Ishikawa (cell line): ENCODE data around the gene FBXO31.

Experiments
- CEBPB ChIP-seq: IDR thresholded peaks from 2 replicates; pipeline ENCODE4 v1.6.1; 2012
- CREB1 ChIP-seq: IDR thresholded peaks from 2 replicates; pipeline ENCODE4 v1.6.1; 2012; ENCODE audit warnings: low read depth
- EGR1 ChIP-seq: IDR thresholded peaks from 2 replicates; pipeline ENCODE4 v1.6.1; 2012
- EP300 ChIP-seq: IDR thresholded peaks from 2 replicates; pipeline ENCODE4 v1.6.1; 2012; ENCODE audit warnings: borderline replicate concordance
- FOXM1 ChIP-seq: IDR thresholded peaks from 2 replicates; pipeline ENCODE4 v1.6.1; 2012; ENCODE audit warnings: low read depth, borderline replicate concordance
- MAX ChIP-seq: IDR thresholded peaks from 2 replicates; pipeline ENCODE4 v1.6.1; 2012
- NFIC ChIP-seq: IDR thresholded peaks from 2 replicates; pipeline ENCODE4 v1.6.1; 2012
- RAD21 ChIP-seq: IDR thresholded peaks from 2 replicates; pipeline ENCODE4 v1.6.1; 2012; ENCODE audit warnings: low read depth
- REST ChIP-seq: IDR thresholded peaks from 2 replicates; pipeline ENCODE4 v1.6.1; 2012; ENCODE audit warnings: low read depth, mild to moderate bottlenecking
- TAF1 ChIP-seq: IDR thresholded peaks from 2 replicates; pipeline ENCODE4 v1.6.1; 2012; ENCODE audit warnings: low read depth, mild to moderate bottlenecking
- TCF12 ChIP-seq: IDR thresholded peaks from 2 replicates; pipeline ENCODE4 v1.6.1; 2012; ENCODE audit warnings: low read depth
- TEAD4 ChIP-seq: IDR thresholded peaks from 2 replicates; pipeline ENCODE4 v1.6.1; 2012
- USF1 ChIP-seq: IDR thresholded peaks from 2 replicates; pipeline ENCODE4 v1.6.1; 2012
- YY1 ChIP-seq: IDR thresholded peaks from 2 replicates; pipeline ENCODE4 v1.6.1; 2012; ENCODE audit warnings: low read depth
- ZBTB7A ChIP-seq: IDR thresholded peaks from 2 replicates; pipeline ENCODE4 v1.6.1; 2012; ENCODE audit warnings: low read depth

FBXO31 gene

GRCh38 chr16:87418216-87418615, 34.6 kb upstream of the FBXO31 start:
- TF ChIP-seq TAF1 (no peak), MAX (no peak), REST (no peak), CREB1 (no peak), EP300 (no peak), YY1 (no peak), RAD21 (no peak), EGR1 (no peak), TEAD4 (no peak), CEBPB (no peak), USF1 (no peak), ZBTB7A (no peak), NFIC (no peak), FOXM1 (no peak), TCF12 (no peak)

- TF ChIP-seq FOXM1 = no peak
- peak; percentile 31; the same call in 1 of the 2 replicates for TF ChIP-seq REST
Measured at GRCh38 chr16:87417528-87417910, 33.9 kb upstream of the FBXO31 start.

GRCh38 chr16:87416826-87417527, 33.4 kb upstream of the FBXO31 start:
- TF ChIP-seq RAD21 (peak; percentile 42; the same call in 1 of the 2 replicates), NFIC (no peak), CEBPB (no peak)

DNA sequence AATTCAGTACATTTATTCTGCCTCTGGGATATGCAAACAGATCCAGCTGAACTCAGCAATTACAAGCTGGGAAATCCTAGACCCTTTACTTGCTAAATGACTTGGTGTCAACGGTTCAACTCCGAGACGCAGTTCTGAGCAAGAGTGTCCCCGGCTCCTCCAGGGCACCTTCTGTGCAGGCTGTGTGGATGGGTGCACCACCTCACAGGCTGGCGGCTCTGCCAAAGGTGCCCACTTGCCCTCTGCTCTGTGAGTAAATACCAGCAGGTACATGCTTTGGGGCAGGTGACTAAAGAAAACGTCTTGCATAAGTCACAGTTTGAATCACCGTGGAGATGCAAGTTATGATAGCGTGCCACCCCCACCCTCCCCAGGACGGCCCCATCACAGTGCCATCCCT, 31.9 kb upstream of the FBXO31 start:
- TF ChIP-seq MAX (no peak), EP300 (no peak), TAF1 (no peak), YY1 (no peak), EGR1 (no peak), REST (no peak), CEBPB (no peak), NFIC (no peak), FOXM1 (no peak)

- TF ChIP-seq USF1 = no peak
- TF ChIP-seq ZBTB7A = no peak
- TF ChIP-seq NFIC = no peak
- no peak for TF ChIP-seq RAD21
- no peak for TF ChIP-seq REST
- TF ChIP-seq EP300 = no peak
- no peak for TF ChIP-seq CEBPB
- no peak for TF ChIP-seq TCF12
- no peak for TF ChIP-seq TEAD4
- TF ChIP-seq EGR1 = no peak
- no peak for TF ChIP-seq YY1
- TF ChIP-seq TAF1 = no peak
- TF ChIP-seq CREB1 = no peak
- TF ChIP-seq MAX = no peak
- TF ChIP-seq FOXM1 = no peak
Measured at GRCh38 chr16:87414251-87414680, 30.7 kb upstream of the FBXO31 start.
